ENCODE measurements around the gene ZMYM5. TPM values are rescaled to one million over a fixed set of nuclear protein-coding genes. Genes with fewer than 3 reads are reported as not detected.
"Not testable (repeated sequence)": the region's sequence is repeated elsewhere in the genome, so short reads cannot be mapped to it uniquely, and the experiment has no call there.

ZMYM5 gene
- total RNA-seq, 2 donors from 2014 or later: 10.4 to 12.2 TPM

GRCh38 chr13:19818223-19818842 is 45.1 kb downstream of the ZMYM5 start:
- Histone ChIP-seq H3K27me3 (ENCODE audit: control insufficient read depth, insufficient read depth, low read length, poor library complexity, severe bottlenecking) (no peaks in the 10 kb centered on the region), H3K4me3 (ENCODE audit: low read length) (no peak overlapping the region), H3K9ac (ENCODE audit: extremely low read depth, low read length, poor library complexity, severe bottlenecking) (no peak overlapping the region), H3K27ac (ENCODE audit: low read depth, low read length) (no peak overlapping the region), H3K9me3 (ENCODE audit: control insufficient read depth, low read length) (peaks cover 7% of the 10 kb centered on the region), H3K4me1 (ENCODE audit: control insufficient read depth, insufficient read depth, low read length) (no peaks in the 10 kb centered on the region), H3K36me3 (ENCODE audit: control insufficient read depth, insufficient read depth, low read length) (peaks cover 29% of the 10 kb centered on the region)
- Mint-ChIP-seq H3K36me3 (ENCODE audit: low read depth) (peaks cover 43% of the 10 kb centered on the region), H3K27me3 (ENCODE audit: insufficient read depth) (no peaks in the 10 kb centered on the region), H3K27ac (no peak overlapping the region), H3K4me1 (no peaks in the 10 kb centered on the region), H3K4me3 (no peak overlapping the region), H3K9me3 (peaks cover 7% of the 10 kb centered on the region)
- peak; percentile 97 for DNase-seq
- TF ChIP-seq CTCF (conservative IDR thresholded peaks at IDR 0.05): peak; percentile 99
- WGBS, 2 experiments (ENCODE audit: insufficient coverage in 1 of 2, insufficient read length in 1 of 2): 46 to 79% methylated on average over 13 to 27 of the region's 27 CpGs

- WGBS, 2 experiments (ENCODE audit: insufficient coverage in 1 of 2, insufficient read length in 1 of 2): 96 to 97% methylated on average over 7 of the region's 7 CpGs
Measured at GRCh38 chr13:19817510-19818158, 45.8 kb downstream of the ZMYM5 start.

GRCh38 chr13:19817106-19817505 is 46.3 kb downstream of the ZMYM5 start:
- Histone ChIP-seq H3K4me1 (ENCODE audit: control insufficient read depth, insufficient read depth, low read length) (no peaks in the 10 kb centered on the region), H3K9me3 (ENCODE audit: control insufficient read depth, low read length) (peaks cover 7% of the 10 kb centered on the region), H3K4me3 (ENCODE audit: low read length) (no peak overlapping the region), H3K27me3 (ENCODE audit: control insufficient read depth, insufficient read depth, low read length, poor library complexity, severe bottlenecking) (no peaks in the 10 kb centered on the region), H3K36me3 (ENCODE audit: control insufficient read depth, insufficient read depth, low read length) (peaks cover 20% of the 10 kb centered on the region), H3K27ac (ENCODE audit: low read depth, low read length) (no peak overlapping the region), H3K9ac (ENCODE audit: extremely low read depth, low read length, poor library complexity, severe bottlenecking) (no peak overlapping the region)
- Mint-ChIP-seq H3K27me3 (ENCODE audit: insufficient read depth) (no peaks in the 10 kb centered on the region), H3K36me3 (ENCODE audit: low read depth) (peaks cover 41% of the 10 kb centered on the region), H3K9me3 (peaks cover 10% of the 10 kb centered on the region), H3K4me3 (no peak overlapping the region), H3K27ac (no peak overlapping the region), H3K4me1 (no peaks in the 10 kb centered on the region)
- 94 to 96% methylated on average over 9 to 10 of the region's 10 CpGs for WGBS, 2 experiments (ENCODE audit: insufficient coverage in 1 of 2, insufficient read length in 1 of 2)
- DNase-seq: no peak
- no peak for TF ChIP-seq CTCF (conservative IDR thresholded peaks at IDR 0.05)

More at GRCh38 chr13:19817510-19818158, 45.8 kb downstream of the ZMYM5 start:
- Mint-ChIP-seq H3K4me1 (no peaks in the 10 kb centered on the region), H3K36me3 (ENCODE audit: low read depth) (peaks cover 39% of the 10 kb centered on the region), H3K9me3 (peaks cover 7% of the 10 kb centered on the region), H3K27me3 (ENCODE audit: insufficient read depth) (no peaks in the 10 kb centered on the region), H3K27ac (no peak overlapping the region), H3K4me3 (no peak overlapping the region)
- Histone ChIP-seq H3K27ac (ENCODE audit: low read depth, low read length) (no peak overlapping the region), H3K4me1 (ENCODE audit: control insufficient read depth, insufficient read depth, low read length) (no peaks in the 10 kb centered on the region), H3K4me3 (ENCODE audit: low read length) (no peak overlapping the region), H3K36me3 (ENCODE audit: control insufficient read depth, insufficient read depth, low read length) (peaks cover 24% of the 10 kb centered on the region), H3K9me3 (ENCODE audit: control insufficient read depth, low read length) (peaks cover 7% of the 10 kb centered on the region), H3K27me3 (ENCODE audit: control insufficient read depth, insufficient read depth, low read length, poor library complexity, severe bottlenecking) (no peaks in the 10 kb centered on the region), H3K9ac (ENCODE audit: extremely low read depth, low read length, poor library complexity, severe bottlenecking) (no peak overlapping the region)
- no peak for TF ChIP-seq CTCF (conservative IDR thresholded peaks at IDR 0.05)
- DNase-seq: no peak

GRCh38 chr13:19815842-19816241 is 47.6 kb downstream of the ZMYM5 start:
- not testable (repeated sequence) for H3K27ac Mint-ChIP-seq; H3K9ac ChIP-seq (ENCODE audit: extremely low read depth, low read length, poor library complexity, severe bottlenecking); DNase-seq; H3K27ac ChIP-seq (ENCODE audit: low read depth, low read length); H3K4me3 Mint-ChIP-seq; H3K27me3 Mint-ChIP-seq (ENCODE audit: insufficient read depth); H3K27me3 ChIP-seq (ENCODE audit: control insufficient read depth, insufficient read depth, low read length, poor library complexity, severe bottlenecking); H3K4me3 ChIP-seq (ENCODE audit: low read length); H3K4me1 ChIP-seq (ENCODE audit: control insufficient read depth, insufficient read depth, low read length); H3K4me1 Mint-ChIP-seq
- peaks cover 17% of the 10 kb centered on the region for H3K36me3 ChIP-seq (ENCODE audit: control insufficient read depth, insufficient read depth, low read length)
- Mint-ChIP-seq H3K9me3 (peaks cover 13% of the 10 kb centered on the region), H3K36me3 (ENCODE audit: low read depth) (peaks cover 37% of the 10 kb centered on the region)
- 89 to 100% methylated on average over 1 to 2 of the region's 2 CpGs for WGBS, 2 experiments (ENCODE audit: insufficient coverage in 1 of 2, insufficient read length in 1 of 2)
- H3K9me3 ChIP-seq (ENCODE audit: control insufficient read depth, low read length): peaks cover 15% of the 10 kb centered on the region
